Measurements from ENCODE around the gene OSBPL6. TPM values are rescaled to one million over a fixed set of nuclear protein-coding genes. Genes with fewer than 3 reads are reported as not detected.

Gene OSBPL6
- polyA plus RNA-seq, 1 donor from 2014 or later = 12.8 TPM

DNA sequence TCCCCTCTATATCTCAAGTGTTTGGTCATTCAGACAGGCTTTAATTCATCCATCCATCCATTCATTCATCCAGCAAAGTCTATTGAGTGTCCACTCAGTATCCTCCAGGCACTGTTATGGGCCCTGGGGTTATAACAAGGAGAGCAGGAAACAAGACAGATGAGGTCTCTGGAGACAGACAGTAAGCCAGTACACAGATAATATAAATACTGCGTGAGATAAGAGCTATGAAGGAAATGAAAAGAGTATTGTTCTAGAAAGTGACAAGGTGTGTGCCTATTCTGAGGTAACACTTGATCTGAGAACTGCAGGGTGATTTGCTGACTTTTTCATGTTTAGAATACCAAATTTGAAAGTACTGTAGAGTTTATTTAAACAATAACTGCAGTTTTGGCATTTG lies 98.3 kb downstream of the OSBPL6 start:
- H3K79me2 ChIP-seq (replicated peaks; ENCODE audit: insufficient read depth, low read length) = no peaks in the 10 kb centered on the region
- TF ChIP-seq EZH2 (IDR thresholded peaks at IDR 0.05; ENCODE audit: borderline replicate concordance, insufficient read depth, low read length, poor library complexity, severe bottlenecking) (no peak), SMC3 (conservative IDR thresholded peaks at IDR 0.05; ENCODE audit: poor library complexity) (no peak), MXI1 (conservative IDR thresholded peaks at IDR 0.05; ENCODE audit: poor library complexity, severe bottlenecking) (no peak), POLR2AphosphoS5 (IDR thresholded peaks at IDR 0.05) (no peak), TAF1 (IDR thresholded peaks at IDR 0.05; ENCODE audit: low read depth) (no peak), EP300 (conservative IDR thresholded peaks at IDR 0.05; ENCODE audit: poor library complexity, severe bottlenecking) (no peak), RAD21 (conservative IDR thresholded peaks at IDR 0.05) (no peak)
- TF ChIP-seq, protein P1, sequence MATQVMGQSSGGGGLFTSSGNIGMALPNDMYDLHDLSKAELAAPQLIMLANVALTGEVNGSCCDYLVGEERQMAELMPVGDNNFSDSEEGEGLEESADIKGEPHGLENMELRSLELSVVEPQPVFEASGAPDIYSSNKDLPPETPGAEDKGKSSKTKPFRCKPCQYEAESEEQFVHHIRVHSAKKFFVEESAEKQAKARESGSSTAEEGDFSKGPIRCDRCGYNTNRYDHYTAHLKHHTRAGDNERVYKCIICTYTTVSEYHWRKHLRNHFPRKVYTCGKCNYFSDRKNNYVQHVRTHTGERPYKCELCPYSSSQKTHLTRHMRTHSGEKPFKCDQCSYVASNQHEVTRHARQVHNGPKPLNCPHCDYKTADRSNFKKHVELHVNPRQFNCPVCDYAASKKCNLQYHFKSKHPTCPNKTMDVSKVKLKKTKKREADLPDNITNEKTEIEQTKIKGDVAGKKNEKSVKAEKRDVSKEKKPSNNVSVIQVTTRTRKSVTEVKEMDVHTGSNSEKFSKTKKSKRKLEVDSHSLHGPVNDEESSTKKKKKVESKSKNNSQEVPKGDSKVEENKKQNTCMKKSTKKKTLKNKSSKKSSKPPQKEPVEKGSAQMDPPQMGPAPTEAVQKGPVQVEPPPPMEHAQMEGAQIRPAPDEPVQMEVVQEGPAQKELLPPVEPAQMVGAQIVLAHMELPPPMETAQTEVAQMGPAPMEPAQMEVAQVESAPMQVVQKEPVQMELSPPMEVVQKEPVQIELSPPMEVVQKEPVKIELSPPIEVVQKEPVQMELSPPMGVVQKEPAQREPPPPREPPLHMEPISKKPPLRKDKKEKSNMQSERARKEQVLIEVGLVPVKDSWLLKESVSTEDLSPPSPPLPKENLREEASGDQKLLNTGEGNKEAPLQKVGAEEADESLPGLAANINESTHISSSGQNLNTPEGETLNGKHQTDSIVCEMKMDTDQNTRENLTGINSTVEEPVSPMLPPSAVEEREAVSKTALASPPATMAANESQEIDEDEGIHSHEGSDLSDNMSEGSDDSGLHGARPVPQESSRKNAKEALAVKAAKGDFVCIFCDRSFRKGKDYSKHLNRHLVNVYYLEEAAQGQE (IDR thresholded peaks at IDR 0.05; ENCODE audit: borderline replicate concordance) = no peak
- TF ChIP-seq, protein P2, sequence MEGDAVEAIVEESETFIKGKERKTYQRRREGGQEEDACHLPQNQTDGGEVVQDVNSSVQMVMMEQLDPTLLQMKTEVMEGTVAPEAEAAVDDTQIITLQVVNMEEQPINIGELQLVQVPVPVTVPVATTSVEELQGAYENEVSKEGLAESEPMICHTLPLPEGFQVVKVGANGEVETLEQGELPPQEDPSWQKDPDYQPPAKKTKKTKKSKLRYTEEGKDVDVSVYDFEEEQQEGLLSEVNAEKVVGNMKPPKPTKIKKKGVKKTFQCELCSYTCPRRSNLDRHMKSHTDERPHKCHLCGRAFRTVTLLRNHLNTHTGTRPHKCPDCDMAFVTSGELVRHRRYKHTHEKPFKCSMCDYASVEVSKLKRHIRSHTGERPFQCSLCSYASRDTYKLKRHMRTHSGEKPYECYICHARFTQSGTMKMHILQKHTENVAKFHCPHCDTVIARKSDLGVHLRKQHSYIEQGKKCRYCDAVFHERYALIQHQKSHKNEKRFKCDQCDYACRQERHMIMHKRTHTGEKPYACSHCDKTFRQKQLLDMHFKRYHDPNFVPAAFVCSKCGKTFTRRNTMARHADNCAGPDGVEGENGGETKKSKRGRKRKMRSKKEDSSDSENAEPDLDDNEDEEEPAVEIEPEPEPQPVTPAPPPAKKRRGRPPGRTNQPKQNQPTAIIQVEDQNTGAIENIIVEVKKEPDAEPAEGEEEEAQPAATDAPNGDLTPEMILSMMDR (IDR thresholded peaks at IDR 0.05; ENCODE audit: poor library complexity, severe bottlenecking) = no peak
- no peak overlapping the region for H3K4me2 ChIP-seq (ENCODE audit: low read length)
- no peak overlapping the region for H3K4me3 ChIP-seq (ENCODE audit: low read length)
- H2AFZ ChIP-seq (ENCODE audit: low read depth, low read length) = no peak overlapping the region
- no peaks in the 10 kb centered on the region for H3F3A ChIP-seq (ENCODE audit: insufficient read depth, low read length, poor library complexity, severe bottlenecking)
- no peak overlapping the region for H3K27ac ChIP-seq (ENCODE audit: low read length)
- H3K9me2 ChIP-seq (ENCODE audit: insufficient read depth, low read length) = no peaks in the 10 kb centered on the region
- no peaks in the 10 kb centered on the region for H3K27me3 ChIP-seq (ENCODE audit: insufficient read depth, low read depth, low read length)
- H3K36me3 ChIP-seq (ENCODE audit: insufficient read depth, low read length) = no peaks in the 10 kb centered on the region
- H3K9ac ChIP-seq (ENCODE audit: low read length) = no peak overlapping the region
- H4K20me1 ChIP-seq (ENCODE audit: insufficient read depth) = no peaks in the 10 kb centered on the region
- H3K9me3 ChIP-seq (ENCODE audit: low read length) = no peaks in the 10 kb centered on the region

DNA sequence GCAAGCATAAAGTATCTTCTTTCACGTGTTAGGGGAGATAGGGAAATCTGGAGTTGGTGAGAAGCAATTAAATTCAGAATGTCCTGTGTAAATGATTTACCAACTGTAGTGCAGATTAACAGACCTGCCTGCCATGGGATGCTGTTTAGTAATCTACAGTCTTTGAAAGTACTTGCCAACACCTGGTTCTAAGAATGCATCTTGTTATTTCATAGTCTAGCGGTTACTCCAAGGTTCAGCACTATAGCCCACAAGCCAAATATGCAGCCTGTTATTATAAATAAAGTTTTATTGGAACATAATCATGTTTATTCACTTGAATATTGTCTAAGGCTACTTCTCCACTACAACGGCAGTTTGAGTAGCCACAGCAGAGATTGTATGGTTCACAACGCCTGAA lies 100.8 kb downstream of the OSBPL6 start:
- no peaks in the 10 kb centered on the region for H4K20me1 ChIP-seq (ENCODE audit: insufficient read depth)
- no peaks in the 10 kb centered on the region for H3K79me2 ChIP-seq (replicated peaks; ENCODE audit: insufficient read depth, low read length)
- H3K4me3 ChIP-seq (ENCODE audit: low read length) = no peak overlapping the region
- no peaks in the 10 kb centered on the region for H3K9me3 ChIP-seq (ENCODE audit: low read length)
- H3K27ac ChIP-seq (ENCODE audit: low read length) = no peak overlapping the region
- H2AFZ ChIP-seq (ENCODE audit: low read depth, low read length) = no peak overlapping the region
- no peaks in the 10 kb centered on the region for H3F3A ChIP-seq (ENCODE audit: insufficient read depth, low read length, poor library complexity, severe bottlenecking)
- H3K9me2 ChIP-seq (ENCODE audit: insufficient read depth, low read length) = no peaks in the 10 kb centered on the region
- TF ChIP-seq RAD21 (conservative IDR thresholded peaks at IDR 0.05) (no peak), TAF1 (IDR thresholded peaks at IDR 0.05; ENCODE audit: low read depth) (no peak), SMC3 (conservative IDR thresholded peaks at IDR 0.05; ENCODE audit: poor library complexity) (no peak), MXI1 (conservative IDR thresholded peaks at IDR 0.05; ENCODE audit: poor library complexity, severe bottlenecking) (no peak), POLR2AphosphoS5 (IDR thresholded peaks at IDR 0.05) (no peak), EZH2 (IDR thresholded peaks at IDR 0.05; ENCODE audit: borderline replicate concordance, insufficient read depth, low read length, poor library complexity, severe bottlenecking) (no peak), EP300 (conservative IDR thresholded peaks at IDR 0.05; ENCODE audit: poor library complexity, severe bottlenecking) (no peak)
- TF ChIP-seq, protein P1 (IDR thresholded peaks at IDR 0.05; ENCODE audit: borderline replicate concordance) = no peak
- TF ChIP-seq, protein P2 (IDR thresholded peaks at IDR 0.05; ENCODE audit: poor library complexity, severe bottlenecking) = no peak
- H3K4me2 ChIP-seq (ENCODE audit: low read length) = no peak overlapping the region
- H3K27me3 ChIP-seq (ENCODE audit: insufficient read depth, low read depth, low read length) = no peaks in the 10 kb centered on the region
- H3K9ac ChIP-seq (ENCODE audit: low read length) = no peak overlapping the region
- no peaks in the 10 kb centered on the region for H3K36me3 ChIP-seq (ENCODE audit: insufficient read depth, low read length)
